Smooth muscle cell (in vitro differentiated cells): ENCODE results near the gene FMO3. TPM values are rescaled to one million over a fixed set of nuclear protein-coding genes. Genes with fewer than 3 reads are reported as not detected.

Experiments
- DNase-seq: peaks from one replicate; lab custom pipeline; 2025; ENCODE audit not compliant: unreplicated experiment; lab: John Stamatoyannopoulos, UW
- H2AFZ ChIP-seq: fragments of 200-600 bp; sonication (generic); 2 replicates; pipeline ENCODE4 v1.6.0; 2016; ENCODE audit warnings: antibody characterized with exemption, low read depth, mild to moderate bottlenecking
- H3F3A ChIP-seq: fragments of 200-600 bp; sonication (generic); 2 replicates; pipeline ENCODE4 v1.6.0; 2017; ENCODE audit warnings: antibody characterized with exemption, low read depth
- H3K27ac ChIP-seq: fragments of 200-600 bp; sonication (generic); 2 replicates; pipeline ENCODE4 v1.5.1; 2016; ENCODE audit warnings: low read depth, mild to moderate bottlenecking
- H3K27me3 ChIP-seq: fragments of 200-600 bp; sonication (generic); 2 replicates; pipeline ENCODE4 v1.6.1; 2016; ENCODE audit warnings: low read depth, mild to moderate bottlenecking
- H3K36me3 ChIP-seq: fragments of 200-600 bp; sonication (generic); 2 replicates; pipeline ENCODE4 v1.5.1; 2016; ENCODE audit warnings: low read depth
- H3K4me1 ChIP-seq: fragments of 200-600 bp; sonication (generic); 2 replicates; pipeline ENCODE4 v1.5.1; 2016; ENCODE audit warnings: low read depth
- H3K4me2 ChIP-seq: fragments of 200-600 bp; sonication (generic); 2 replicates; pipeline ENCODE4 v1.6.0; 2016; ENCODE audit warnings: mild to moderate bottlenecking
- H3K4me3 ChIP-seq: fragments of 200-600 bp; sonication (generic); 2 replicates; pipeline ENCODE4 v1.5.1; 2016; ENCODE audit warnings: mild to moderate bottlenecking
- H3K79me2 ChIP-seq: fragments of 200-600 bp; sonication (generic); 2 replicates; pipeline ENCODE4 v1.6.0; 2016; ENCODE audit warnings: low read depth, mild to moderate bottlenecking
- H3K9ac ChIP-seq: fragments of 200-600 bp; sonication (generic); 2 replicates; pipeline ENCODE4 v1.6.0; 2016; ENCODE audit warnings: low read depth
- H3K9me3 ChIP-seq: fragments of 200-600 bp; sonication (generic); replicated peaks from 2 replicates; pipeline ENCODE4 v1.5.1; 2016; ENCODE audit warnings: low read depth
- H4K20me1 ChIP-seq: fragments of 200-600 bp; sonication (generic); 2 replicates; pipeline ENCODE4 v1.6.0; 2016; ENCODE audit warnings: low read depth
- WGBS: methylation state at CpG from one replicate; pipeline ENCODE4 v1.1.7; 2016; ENCODE audit warnings: low lambda C conversion rate; 5-methylcytosine and 5-hydroxymethylcytosine counted together
- polyA plus RNA-seq: library from polyadenylated mRNA; unstranded; fragments of >200 nt; fragmentation: Nextera tagmentation; extraction: Ambion mirVana; gene quantifications from 2 replicates; pipeline ENCODE4 v1.2.1, GENCODE V29; 2016
- total RNA-seq: library from RNA; depleted of rRNA; stranded (reverse); fragments of >200 nt; gene quantifications from 2 replicates; pipeline ENCODE4 v1.2.3, GENCODE V29; 2014
- TF ChIP-seq, protein P1 (sequence below): fragments of 200-600 bp; sonication (generic); IDR thresholded peaks from 2 replicates; pipeline ENCODE4 v1.5.1; 2017; ENCODE audit warnings: borderline replicate concordance, mild to moderate bottlenecking, antibody characterized with exemption; ENCODE audit not compliant: insufficient read depth, poor library complexity, severe bottlenecking

FMO3 gene
- total and polyA plus RNA-seq, 2 experiments from 2014 or later: not detected

DNA sequence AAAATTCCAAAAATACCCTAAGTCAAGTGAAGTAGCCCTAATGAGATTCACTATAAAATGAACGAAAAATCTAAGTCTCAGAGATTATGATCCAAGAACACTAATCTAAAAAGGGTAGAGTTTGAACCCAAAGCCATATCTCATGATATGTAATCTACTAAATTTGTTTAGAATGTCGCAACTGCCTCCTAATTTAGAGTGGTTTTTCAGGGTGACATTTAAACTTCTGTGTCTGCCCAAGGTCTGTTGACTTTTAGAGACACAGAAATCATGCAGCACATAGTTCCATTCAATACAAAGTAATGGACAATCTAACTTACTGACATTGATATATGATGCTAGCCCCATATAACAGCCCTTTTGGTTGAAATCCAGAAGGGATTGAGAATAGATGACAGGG, 28.9 kb downstream of the FMO3 start:
- Histone ChIP-seq H4K20me1 (no peaks in the 10 kb centered on the region), H3K79me2 (no peaks in the 10 kb centered on the region), H3K4me3 (no peak overlapping the region), H3K9ac (no peak overlapping the region), H2AFZ (no peak overlapping the region), H3F3A (no peaks in the 10 kb centered on the region), H3K4me1 (no peaks in the 10 kb centered on the region), H3K9me3 (no peaks in the 10 kb centered on the region), H3K4me2 (no peak overlapping the region), H3K27ac (no peak overlapping the region), H3K36me3 (no peaks in the 10 kb centered on the region), H3K27me3 (no peaks in the 10 kb centered on the region)
- 84% methylated on average over 2 of the region's 2 CpGs for WGBS
- TF ChIP-seq, protein P1, sequence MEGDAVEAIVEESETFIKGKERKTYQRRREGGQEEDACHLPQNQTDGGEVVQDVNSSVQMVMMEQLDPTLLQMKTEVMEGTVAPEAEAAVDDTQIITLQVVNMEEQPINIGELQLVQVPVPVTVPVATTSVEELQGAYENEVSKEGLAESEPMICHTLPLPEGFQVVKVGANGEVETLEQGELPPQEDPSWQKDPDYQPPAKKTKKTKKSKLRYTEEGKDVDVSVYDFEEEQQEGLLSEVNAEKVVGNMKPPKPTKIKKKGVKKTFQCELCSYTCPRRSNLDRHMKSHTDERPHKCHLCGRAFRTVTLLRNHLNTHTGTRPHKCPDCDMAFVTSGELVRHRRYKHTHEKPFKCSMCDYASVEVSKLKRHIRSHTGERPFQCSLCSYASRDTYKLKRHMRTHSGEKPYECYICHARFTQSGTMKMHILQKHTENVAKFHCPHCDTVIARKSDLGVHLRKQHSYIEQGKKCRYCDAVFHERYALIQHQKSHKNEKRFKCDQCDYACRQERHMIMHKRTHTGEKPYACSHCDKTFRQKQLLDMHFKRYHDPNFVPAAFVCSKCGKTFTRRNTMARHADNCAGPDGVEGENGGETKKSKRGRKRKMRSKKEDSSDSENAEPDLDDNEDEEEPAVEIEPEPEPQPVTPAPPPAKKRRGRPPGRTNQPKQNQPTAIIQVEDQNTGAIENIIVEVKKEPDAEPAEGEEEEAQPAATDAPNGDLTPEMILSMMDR: no peak
- DNase-seq: no peak

DNA sequence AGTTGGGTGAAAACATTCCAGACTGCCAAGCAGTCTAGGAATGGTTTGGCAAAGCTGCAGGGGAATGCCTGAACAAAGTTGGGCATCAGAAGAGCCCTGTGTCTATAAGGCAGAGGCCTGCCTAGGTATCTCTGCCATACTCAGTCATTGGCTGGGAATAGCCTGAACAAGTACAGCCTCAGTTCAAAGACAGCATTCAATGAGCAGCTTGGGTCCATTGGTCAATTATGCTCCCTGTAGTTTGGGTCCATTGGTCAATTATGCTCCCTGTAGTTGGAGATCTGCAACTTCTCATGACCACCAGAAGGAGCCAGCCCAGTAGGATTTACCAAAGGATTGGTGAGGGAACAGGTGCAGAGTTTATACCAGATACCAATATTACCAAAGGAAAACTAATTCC, 31.6 kb downstream of the FMO3 start:
- H3K79me2 ChIP-seq: no peaks in the 10 kb centered on the region

DNA sequence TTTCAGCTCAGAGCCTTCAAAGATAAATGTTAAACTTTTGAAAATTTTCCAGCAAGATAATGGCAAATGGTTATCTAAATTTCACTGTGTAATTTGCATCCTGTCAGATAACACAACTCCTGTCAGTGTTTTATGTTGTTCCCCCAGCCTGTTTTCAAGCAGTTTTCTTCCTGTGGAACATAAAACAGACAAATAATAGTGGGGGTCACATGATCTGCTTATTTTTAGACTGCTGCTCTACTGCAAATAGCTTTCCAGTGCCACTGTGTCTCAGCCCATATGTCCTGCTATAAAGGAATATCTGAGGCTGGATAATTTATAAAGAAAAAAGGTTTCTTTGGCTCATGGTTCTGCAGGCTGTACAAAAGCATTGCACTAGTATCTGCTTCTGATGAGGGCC, 32.2 kb downstream of the FMO3 start:
- Histone ChIP-seq H3K9me3 (no peaks in the 10 kb centered on the region), H3K27ac (no peak overlapping the region), H2AFZ (no peak overlapping the region), H3K4me2 (no peak overlapping the region), H3K9ac (no peak overlapping the region), H3F3A (no peaks in the 10 kb centered on the region), H3K79me2 (no peaks in the 10 kb centered on the region), H3K4me1 (no peaks in the 10 kb centered on the region), H4K20me1 (no peaks in the 10 kb centered on the region), H3K36me3 (no peaks in the 10 kb centered on the region), H3K27me3 (no peaks in the 10 kb centered on the region), H3K4me3 (no peak overlapping the region)
- DNase-seq: no peak
- TF ChIP-seq, protein P1: no peak

More for the DNA sequence above, 31.6 kb downstream of the FMO3 start:
- H3K36me3 ChIP-seq: no peaks in the 10 kb centered on the region
- H3K27ac ChIP-seq: no peak overlapping the region
- H3K9me3 ChIP-seq: no peaks in the 10 kb centered on the region
- no peak for DNase-seq
- no peaks in the 10 kb centered on the region for H3K27me3 ChIP-seq
- no peaks in the 10 kb centered on the region for H4K20me1 ChIP-seq
- no peak overlapping the region for H2AFZ ChIP-seq
- TF ChIP-seq, protein P1: no peak
- H3K4me1 ChIP-seq: no peaks in the 10 kb centered on the region
- no peak overlapping the region for H3K4me2 ChIP-seq
- H3F3A ChIP-seq: no peaks in the 10 kb centered on the region
- no peak overlapping the region for H3K4me3 ChIP-seq
- no peak overlapping the region for H3K9ac ChIP-seq

DNA sequence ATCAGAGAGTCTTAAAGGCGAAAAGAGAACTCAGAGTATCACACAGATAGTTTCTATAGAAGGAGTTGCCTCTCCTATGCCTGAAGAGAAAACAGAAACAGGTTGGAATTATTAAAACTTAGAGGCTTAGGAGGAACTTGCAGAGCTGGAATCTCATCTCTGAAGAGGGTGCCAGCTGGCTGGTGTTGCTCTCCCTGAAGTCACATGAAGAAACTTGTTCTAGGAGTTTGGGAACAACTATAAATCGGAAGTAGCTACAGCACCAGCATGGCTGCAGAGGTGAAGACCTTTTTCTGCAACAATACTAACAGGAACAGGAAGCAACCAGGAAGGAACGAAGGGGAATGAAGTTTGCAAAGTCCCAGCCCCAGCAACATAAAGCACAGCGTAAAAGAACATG, 35.8 kb downstream of the FMO3 start:
- Histone ChIP-seq H3K9me3 (no peaks in the 10 kb centered on the region), H3K9ac (no peak overlapping the region), H3K4me2 (no peak overlapping the region), H2AFZ (no peak overlapping the region), H3F3A (no peaks in the 10 kb centered on the region), H3K27me3 (no peaks in the 10 kb centered on the region), H4K20me1 (no peaks in the 10 kb centered on the region), H3K4me3 (no peak overlapping the region), H3K4me1 (no peaks in the 10 kb centered on the region), H3K36me3 (no peaks in the 10 kb centered on the region), H3K79me2 (no peaks in the 10 kb centered on the region), H3K27ac (no peak overlapping the region)
- DNase-seq: no peak
- 89% methylated on average over 4 of the region's 4 CpGs for WGBS
- TF ChIP-seq, protein P1: no peak
